GM03348 (cell line): ENCODE measurements around the gene RPS19BP1.
A peak's percentile ranks its signal among the peaks of the same experiment; 100 is the strongest.

ENCODE experiments used
- DNase-seq: peaks from one replicate; pipeline ENCODE4 v3.0.0; 2012; ENCODE audit warnings: low spot score

Gene RPS19BP1

GRCh38 chr22:39490135-39490798 lies 42.3 kb downstream of the RPS19BP1 start:
- peak; percentile 88 for DNase-seq

DNA sequence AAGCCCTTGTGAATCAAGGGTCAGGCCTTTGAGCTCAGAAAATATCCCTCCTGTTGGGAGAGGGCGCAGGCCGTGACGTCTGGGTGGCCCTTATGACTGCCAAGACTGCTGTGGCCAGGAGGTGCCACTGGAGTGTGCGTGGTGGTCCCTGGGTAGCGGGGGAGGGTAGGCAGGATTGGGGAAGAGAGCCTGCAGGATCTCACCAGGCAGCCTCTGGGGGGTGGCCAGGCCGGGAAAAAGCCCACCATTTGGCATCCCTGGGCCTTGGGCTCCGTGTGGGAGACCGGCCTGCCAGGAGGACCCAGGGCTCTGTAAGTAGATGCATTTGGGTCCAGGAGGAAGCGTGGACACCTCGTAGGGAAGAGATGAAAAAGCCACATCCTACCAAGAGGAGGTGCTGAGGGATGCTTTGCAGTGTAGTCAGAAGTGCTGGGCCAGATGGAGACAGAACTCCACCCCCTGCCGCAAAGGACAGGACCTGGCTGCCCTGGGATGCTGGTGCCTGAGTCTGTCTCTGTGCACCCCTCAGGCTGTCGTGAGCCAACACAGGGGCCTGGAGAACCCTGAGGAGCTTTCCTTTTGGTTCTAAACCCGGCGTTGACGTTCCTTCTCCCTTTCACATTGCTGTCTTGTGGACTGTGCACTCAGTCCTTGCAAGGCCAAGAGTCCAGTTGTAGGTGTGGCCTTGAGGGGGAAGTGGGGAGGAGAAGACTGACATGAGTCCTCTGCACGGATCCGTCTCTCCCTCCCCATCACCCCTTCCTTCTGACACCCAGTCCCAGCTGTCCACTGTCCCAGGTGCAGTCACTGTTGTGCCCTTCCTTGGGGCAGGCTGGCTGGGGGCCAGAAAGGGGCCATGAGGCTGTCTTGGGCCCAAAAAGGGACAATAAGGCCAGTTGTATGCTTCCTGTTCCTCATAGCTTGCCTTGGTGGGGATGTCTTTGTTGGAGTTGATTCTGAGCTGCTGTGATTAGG lies 43.2 kb downstream of the RPS19BP1 start:
- DNase-seq, result no peak

GRCh38 chr22:39488563-39489083 lies 43.9 kb downstream of the RPS19BP1 start:
- no peak for DNase-seq

DNA sequence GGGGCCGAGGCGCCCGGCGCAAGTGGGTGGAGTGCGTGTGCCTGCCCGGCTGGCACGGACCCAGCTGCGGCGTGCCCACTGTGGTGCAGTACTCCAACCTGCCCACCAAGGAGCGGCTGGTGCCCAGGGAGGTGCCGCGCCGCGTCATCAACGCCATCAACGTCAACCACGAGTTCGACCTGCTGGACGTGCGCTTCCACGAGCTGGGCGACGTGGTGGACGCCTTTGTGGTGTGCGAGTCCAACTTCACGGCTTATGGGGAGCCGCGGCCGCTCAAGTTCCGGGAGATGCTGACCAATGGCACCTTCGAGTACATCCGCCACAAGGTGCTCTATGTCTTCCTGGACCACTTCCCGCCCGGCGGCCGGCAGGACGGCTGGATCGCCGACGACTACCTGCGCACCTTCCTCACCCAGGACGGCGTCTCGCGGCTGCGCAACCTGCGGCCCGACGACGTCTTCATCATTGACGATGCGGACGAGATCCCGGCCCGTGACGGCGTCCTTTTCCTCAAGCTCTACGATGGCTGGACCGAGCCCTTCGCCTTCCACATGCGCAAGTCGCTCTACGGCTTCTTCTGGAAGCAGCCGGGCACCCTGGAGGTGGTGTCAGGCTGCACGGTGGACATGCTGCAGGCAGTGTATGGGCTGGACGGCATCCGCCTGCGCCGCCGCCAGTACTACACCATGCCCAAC lies 44.6 kb downstream of the RPS19BP1 start:
- DNase-seq, result no peak

GRCh38 chr22:39486951-39487825 lies 45.4 kb downstream of the RPS19BP1 start:
- DNase-seq, result peak; percentile 40

DNA sequence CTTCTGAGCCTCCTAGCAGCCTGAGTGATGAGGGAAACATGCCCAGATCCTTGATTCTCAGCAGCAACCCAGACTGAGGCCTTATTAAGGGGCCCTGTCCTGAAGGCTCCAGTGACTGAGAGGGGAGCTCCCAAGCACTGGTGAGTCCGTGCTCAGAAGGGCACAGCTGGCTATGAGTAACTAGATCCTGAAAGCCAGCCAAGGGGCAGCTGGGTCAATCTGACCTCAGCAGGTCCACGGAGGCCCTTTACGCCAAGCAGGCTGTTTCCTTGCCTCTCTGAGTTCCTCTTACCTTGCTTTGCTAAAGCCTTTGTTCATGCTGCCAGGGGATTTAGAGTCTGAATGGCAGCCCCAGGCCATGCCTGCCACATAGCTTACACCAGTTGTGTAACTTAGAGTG lies 49.8 kb downstream of the RPS19BP1 start:
- DNase-seq, result no peak

DNA sequence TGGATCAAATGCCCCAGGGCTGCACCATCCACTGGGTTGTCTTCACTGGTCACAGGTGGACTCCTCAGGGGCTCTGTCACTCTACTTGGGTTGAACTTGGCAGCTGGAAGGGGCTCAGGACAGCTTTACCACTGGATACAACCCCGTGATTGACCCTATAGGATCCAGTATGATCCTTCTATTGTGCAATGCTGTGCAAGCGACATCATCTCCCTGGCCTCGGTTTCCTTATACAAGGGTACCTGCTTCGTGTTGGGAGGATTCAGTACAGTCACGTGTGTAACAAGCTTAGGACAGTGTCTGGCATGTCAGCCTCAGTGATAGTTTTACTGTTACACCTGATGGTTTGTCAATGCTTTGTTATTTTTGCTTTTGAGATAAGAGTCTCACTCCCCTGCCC lies 51.0 kb downstream of the RPS19BP1 start:
- no peak for DNase-seq

DNA sequence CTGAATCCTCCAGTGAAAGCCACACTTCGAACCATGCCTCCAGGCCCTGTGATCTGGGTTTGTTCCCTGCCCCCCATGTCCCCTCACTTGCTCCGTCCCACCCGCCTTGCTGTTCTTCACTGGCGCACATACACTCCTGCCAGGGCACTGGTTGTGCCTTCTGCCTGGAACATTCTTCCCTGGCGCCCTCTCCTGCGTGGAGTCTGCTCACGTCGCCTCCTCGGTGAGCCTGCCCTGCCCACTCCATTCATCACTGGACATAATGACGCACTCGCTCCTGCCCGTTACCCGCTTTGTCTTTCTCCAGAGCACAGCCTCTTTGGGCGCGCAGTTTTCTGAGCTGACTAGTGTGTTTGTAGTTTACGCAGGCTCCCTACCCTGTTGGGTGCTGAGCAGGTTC lies 51.5 kb downstream of the RPS19BP1 start:
- DNase-seq, result no peak

DNA sequence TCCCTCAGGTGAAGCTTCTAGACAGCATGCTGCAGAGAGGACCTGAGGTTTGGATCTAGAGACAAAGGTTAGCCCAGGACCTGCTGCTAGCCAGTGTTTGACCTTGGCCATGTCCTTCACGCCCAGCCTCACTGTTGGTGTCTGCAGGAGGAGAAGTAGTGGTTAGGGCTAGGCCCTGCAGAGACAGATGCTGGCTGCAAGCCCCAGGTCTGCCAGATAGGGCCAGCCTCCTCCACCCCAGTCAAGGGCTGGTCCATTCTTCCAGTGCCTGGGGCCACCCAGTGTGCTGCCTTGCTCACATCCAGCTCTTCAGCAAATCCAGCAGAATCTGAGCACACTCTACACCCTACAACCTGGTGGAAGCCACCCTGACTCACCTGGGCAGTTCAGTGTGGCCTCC lies 52.0 kb downstream of the RPS19BP1 start:
- no peak for DNase-seq

DNA sequence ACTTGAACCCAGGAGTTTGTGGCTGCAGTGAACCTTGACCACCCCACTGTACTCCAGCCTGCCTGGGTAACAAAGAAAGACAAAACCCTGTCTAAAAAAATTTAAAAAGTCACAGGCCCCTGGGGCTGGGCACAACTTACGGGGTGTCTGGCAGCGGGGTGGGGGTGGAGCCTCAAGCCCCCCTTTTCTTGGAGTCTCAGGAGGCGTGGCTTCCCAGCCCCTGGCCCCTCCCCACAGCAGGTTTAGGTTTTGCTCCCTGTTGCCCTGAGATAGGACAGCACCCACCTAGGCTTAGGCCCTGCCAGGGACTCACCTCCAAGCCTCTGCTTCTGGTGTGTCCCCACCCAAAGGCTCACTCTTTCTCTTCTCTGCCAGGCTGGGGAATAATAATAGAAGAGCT lies 53.3 kb downstream of the RPS19BP1 start:
- no peak for DNase-seq
